Activated naive CD4-positive, alpha-beta T cell treated with anti-CD3 and anti-CD28 coated beads, Interleukin-2, amount 50 U/mL, for 72 hours (primary cell): ENCODE measurements around the gene HBM. TPM values are rescaled to one million over a fixed set of nuclear protein-coding genes. Genes with fewer than 3 reads are reported as not detected.
"Not testable (repeated sequence)": the region's sequence is repeated elsewhere in the genome, so short reads cannot be mapped to it uniquely, and the experiment has no call there.

Source experiments
- ATAC-seq, 2 donors: fragments of 150-1000 bp; cut with Tn5 transposase; 2 replicates each; pipeline ENCODE4 v1.10.0; 2021; ENCODE audit warnings: mild to moderate bottlenecking in 2 of 2, moderate library complexity in 2 of 2
- DNase-seq, 2 donors: peaks; one replicate each; pipeline ENCODE4 v3.0.0; 2021 to 2022; ENCODE audit warnings: low spot score in 2 of 2
- H3K27ac Mint-ChIP-seq, 2 donors: one replicate each; pipeline ENCODE4 v1.8.0; 2022; ENCODE audit warnings: mild to moderate bottlenecking in 2 of 2, mixed read lengths in 2 of 2
- H3K36me3 Mint-ChIP-seq, 2 donors: one replicate each; pipeline ENCODE4 v1.8.0; 2022; ENCODE audit warnings: mixed read lengths in 2 of 2
- H3K9me3 Mint-ChIP-seq, 2 donors: one replicate each; pipeline ENCODE4 v1.8.0; 2022; ENCODE audit warnings: mixed read lengths in 2 of 2
- total RNA-seq, 2 donors: library from RNA; stranded (reverse); gene quantifications; one replicate each; pipeline ENCODE4 v1.2.3, GENCODE V29; 2022

The HBM gene
- total RNA-seq, result not detected

GRCh38 chr16:165539-166374, at the start of gene HBM:
Gene HBM, plus strand, starts transcription at chr16:165978. Its CDS starts 20 bp downstream, at chr16:165998.
- Mint-ChIP-seq H3K27ac (no peak within 1 kb of the TSS), H3K9me3 (no peaks in the 10 kb centered on the region), H3K36me3 (no peaks in the 10 kb centered on the region)
- ATAC-seq (peak in 1 of 2 donors; percentile 20), DNase-seq (no peak)

- ATAC-seq (no peak), DNase-seq (no peak)
- H3K27ac Mint-ChIP-seq, result no peak overlapping the region
- no peaks in the 10 kb centered on the region for H3K9me3 Mint-ChIP-seq
- peaks cover 6 to 11% of the 10 kb centered on the region in 2 donors for H3K36me3 Mint-ChIP-seq
Measured at GRCh38 chr16:116015-116414, 49.8 kb upstream of the HBM start.

- Mint-ChIP-seq H3K9me3 (no peaks in the 10 kb centered on the region), H3K27ac (no peak overlapping the region), H3K36me3 (peaks cover 3 to 6% of the 10 kb centered on the region in 2 donors)
- DNase-seq (peak in 1 of 2 donors; percentile 73), ATAC-seq (peak; percentile 53 to 82)
Measured at GRCh38 chr16:117379-118365, 48.1 kb upstream of the HBM start.

GRCh38 chr16:118857-119256, 46.9 kb upstream of the HBM start:
- Mint-ChIP-seq H3K36me3 (peaks cover 0 to 6% of the 10 kb centered on the region in 2 donors), H3K9me3 (no peaks in the 10 kb centered on the region), H3K27ac (no peak overlapping the region)
- DNase-seq, result no peak
- no peak for ATAC-seq

- Mint-ChIP-seq H3K27ac (no peak overlapping the region), H3K36me3 (peaks cover 0 to 6% of the 10 kb centered on the region in 2 donors), H3K9me3 (no peaks in the 10 kb centered on the region)
- ATAC-seq (no peak), DNase-seq (no peak)
Measured at GRCh38 chr16:119295-119694, 46.5 kb upstream of the HBM start.

- ATAC-seq (no peak), DNase-seq (no peak)
- H3K9me3 Mint-ChIP-seq, result no peaks in the 10 kb centered on the region
- H3K36me3 Mint-ChIP-seq, result peaks cover 0 to 6% of the 10 kb centered on the region in 2 donors
- no peak overlapping the region for H3K27ac Mint-ChIP-seq
Measured at GRCh38 chr16:119835-120491, 45.8 kb upstream of the HBM start.

- DNase-seq, result no peak
- no peak for ATAC-seq
- H3K36me3 Mint-ChIP-seq, result peaks cover 0 to 6% of the 10 kb centered on the region in 2 donors
- no peaks in the 10 kb centered on the region for H3K9me3 Mint-ChIP-seq
- no peak overlapping the region for H3K27ac Mint-ChIP-seq
Measured at GRCh38 chr16:120756-121155, 45.0 kb upstream of the HBM start.

- no peak for DNase-seq
- ATAC-seq, result no peak
- no peaks in the 10 kb centered on the region for H3K36me3 Mint-ChIP-seq
- H3K9me3 Mint-ChIP-seq, result no peaks in the 10 kb centered on the region
- peak overlapping the region; percentile 24 to 65 for H3K27ac Mint-ChIP-seq
Measured at GRCh38 chr16:122361-122760, 43.4 kb upstream of the HBM start.

GRCh38 chr16:123558-124350, 42.0 kb upstream of the HBM start:
- not testable (repeated sequence) for ATAC-seq, H3K36me3 Mint-ChIP-seq, H3K9me3 Mint-ChIP-seq, DNase-seq
- H3K27ac Mint-ChIP-seq, result peak overlapping the region in 1 of 2 donors; percentile 68

GRCh38 chr16:125011-125410, 40.8 kb upstream of the HBM start:
- no peak for ATAC-seq
- Mint-ChIP-seq H3K9me3 (no peaks in the 10 kb centered on the region), H3K27ac (peak overlapping the region in 1 of 2 donors; percentile 22), H3K36me3 (no peaks in the 10 kb centered on the region)
- DNase-seq, result no peak

GRCh38 chr16:129075-129474, 36.7 kb upstream of the HBM start:
- Mint-ChIP-seq H3K27ac (no peak overlapping the region), H3K36me3 (no peaks in the 10 kb centered on the region), H3K9me3 (no peaks in the 10 kb centered on the region)
- ATAC-seq (no peak), DNase-seq (no peak)

GRCh38 chr16:130533-131173, 35.1 kb upstream of the HBM start:
- DNase-seq (no peak), ATAC-seq (no peak)
- H3K9me3 Mint-ChIP-seq, result no peaks in the 10 kb centered on the region
- H3K27ac Mint-ChIP-seq, result no peak overlapping the region
- no peaks in the 10 kb centered on the region for H3K36me3 Mint-ChIP-seq

- DNase-seq (no peak), ATAC-seq (no peak)
- H3K9me3 Mint-ChIP-seq, result no peaks in the 10 kb centered on the region
- no peak overlapping the region for H3K27ac Mint-ChIP-seq
- peaks cover 0 to 6% of the 10 kb centered on the region in 2 donors for H3K36me3 Mint-ChIP-seq
Measured at GRCh38 chr16:132120-132519, 33.7 kb upstream of the HBM start.

GRCh38 chr16:133716-134115, 32.1 kb upstream of the HBM start:
- ATAC-seq (no peak), DNase-seq (no peak)
- H3K9me3 Mint-ChIP-seq, result no peaks in the 10 kb centered on the region
- H3K27ac Mint-ChIP-seq, result no peak overlapping the region
- H3K36me3 Mint-ChIP-seq, result peaks cover 2 to 8% of the 10 kb centered on the region in 2 donors

GRCh38 chr16:138049-138417, 27.7 kb upstream of the HBM start:
- Mint-ChIP-seq H3K27ac (peak overlapping the region; percentile 96 to 97), H3K9me3 (no peaks in the 10 kb centered on the region), H3K36me3 (peaks cover 5 to 11% of the 10 kb centered on the region in 2 donors)
- peak in 1 of 2 donors; percentile 42 for DNase-seq
- ATAC-seq, result peak; percentile 2 to 29
